ENCODE data around the gene SIAE.

DNA sequence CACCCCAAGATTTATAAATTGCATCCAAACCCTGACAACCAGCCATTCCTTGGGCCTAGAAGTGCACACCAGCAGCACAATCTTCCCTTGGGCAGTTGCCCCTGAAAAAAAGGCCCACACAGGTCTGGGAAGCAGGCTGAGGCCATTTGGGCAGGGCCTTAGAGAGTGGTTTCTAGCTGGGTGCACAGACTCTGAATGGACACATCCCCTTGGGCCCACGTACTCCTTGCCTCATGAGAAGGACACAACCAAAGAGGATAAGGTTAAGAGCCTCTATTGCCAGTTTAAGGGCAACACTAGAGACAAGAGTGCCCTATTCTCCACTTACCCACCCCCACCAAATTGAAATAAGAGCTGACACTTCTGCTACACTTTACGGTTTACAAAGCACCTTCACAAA is 63.2 kb downstream of the SIAE start:
- TF ChIP-seq, protein P1, sequence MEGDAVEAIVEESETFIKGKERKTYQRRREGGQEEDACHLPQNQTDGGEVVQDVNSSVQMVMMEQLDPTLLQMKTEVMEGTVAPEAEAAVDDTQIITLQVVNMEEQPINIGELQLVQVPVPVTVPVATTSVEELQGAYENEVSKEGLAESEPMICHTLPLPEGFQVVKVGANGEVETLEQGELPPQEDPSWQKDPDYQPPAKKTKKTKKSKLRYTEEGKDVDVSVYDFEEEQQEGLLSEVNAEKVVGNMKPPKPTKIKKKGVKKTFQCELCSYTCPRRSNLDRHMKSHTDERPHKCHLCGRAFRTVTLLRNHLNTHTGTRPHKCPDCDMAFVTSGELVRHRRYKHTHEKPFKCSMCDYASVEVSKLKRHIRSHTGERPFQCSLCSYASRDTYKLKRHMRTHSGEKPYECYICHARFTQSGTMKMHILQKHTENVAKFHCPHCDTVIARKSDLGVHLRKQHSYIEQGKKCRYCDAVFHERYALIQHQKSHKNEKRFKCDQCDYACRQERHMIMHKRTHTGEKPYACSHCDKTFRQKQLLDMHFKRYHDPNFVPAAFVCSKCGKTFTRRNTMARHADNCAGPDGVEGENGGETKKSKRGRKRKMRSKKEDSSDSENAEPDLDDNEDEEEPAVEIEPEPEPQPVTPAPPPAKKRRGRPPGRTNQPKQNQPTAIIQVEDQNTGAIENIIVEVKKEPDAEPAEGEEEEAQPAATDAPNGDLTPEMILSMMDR (IDR thresholded peaks at IDR 0.05) = no peak
- no peak for TF ChIP-seq EZH2 (IDR thresholded peaks at IDR 0.05; ENCODE audit: borderline replicate concordance, insufficient read depth, low read depth, low read length, poor library complexity, severe bottlenecking)
